A549 (cell line): Measurements from ENCODE around the gene ZSCAN10. TPM values are rescaled to one million over a fixed set of nuclear protein-coding genes. Genes with fewer than 3 reads are reported as not detected.

Experiments
- ATAC-seq, 2 experiments: fragments of 200-7000 bp in 1 of 2; fragments of >200 bp in 1 of 2; cut with Nextera tagmentation in 1 of 2; cut with Tn5 transposase in 1 of 2; 3 replicates each; pipeline versions ENCODE4 v1.8.0 to v1.9.1; 2018 to 2020; ENCODE audit warnings: mild to moderate bottlenecking in 1 of 2, moderate library complexity in 1 of 2
- CTCF ChIA-PET: fragments of 300-600 bp; sonication (Branson Sonifier 250); formaldehyde crosslinking; extraction: SDS; loops from one replicate; lab custom pipeline; 2021; ENCODE audit warnings: antibody characterized with exemption, inconsistent platforms; lab: Yijun Ruan, JAX
- POLR2A ChIA-PET: fragments of 350-600 bp; formaldehyde crosslinking; extraction: SDS; loops from one replicate; lab custom pipeline; 2021; ENCODE audit warnings: antibody characterized with exemption, inconsistent platforms; lab: Yijun Ruan, JAX
- DNase-seq, 2 experiments: peaks; one replicate each; pipeline versions ENCODE4 v3.0.0 to v3.0.0-alpha.2; 2011 to 2016; ENCODE audit warnings: low read depth in 1 of 2, low spot score in 1 of 2
- FAIRE-seq: peaks from 2 replicates; lab custom pipeline; 2011; peaks lifted over from hg19 to GRCh38; lab: Jason Lieb, UNC
- H3K27ac ChIP-seq, 2 experiments: fragments of >200 bp; sonication (Bioruptor Twin); formaldehyde crosslinking; 3 replicates each; pipeline ENCODE4 v1.5.1; 2016 to 2017
- H3K4me1 ChIP-seq: fragments of >200 bp; sonication (Bioruptor Twin); formaldehyde crosslinking; 3 replicates; pipeline ENCODE4 v1.6.1; 2016
- H3K4me2 ChIP-seq: fragments of >200 bp; sonication (Bioruptor Twin); formaldehyde crosslinking; 3 replicates; pipeline ENCODE4 v1.6.1; 2016
- H3K4me3 ChIP-seq: fragments of >200 bp; sonication (Bioruptor Twin); formaldehyde crosslinking; 3 replicates; pipeline ENCODE4 v1.5.1; 2016
- H3K9me3 ChIP-seq: fragments of >200 bp; sonication (Bioruptor Twin); formaldehyde crosslinking; 3 replicates; pipeline ENCODE4 v1.6.1; 2016
- BCL3 ChIP-seq: fragments of >200 bp; sonication (Bioruptor Twin); formaldehyde crosslinking; IDR thresholded peaks from 3 replicates; pipeline ENCODE4 v1.6.1; 2016
- CBX2 ChIP-seq: fragments of 200-600 bp; sonication (generic); IDR thresholded peaks from 2 replicates; pipeline ENCODE4 v1.6.1; 2016; ENCODE audit warnings: low read depth, mild to moderate bottlenecking, borderline replicate concordance
- CEBPB ChIP-seq, 2 experiments: fragments of >200 bp in 1 of 2; sonication (Bioruptor Twin) in 1 of 2; formaldehyde crosslinking in 1 of 2; IDR thresholded peaks; 2 replicates each; pipeline ENCODE4 v1.6.1; 2012 to 2016
- EHF ChIP-seq: fragments of 250-450 bp; sonication (Bioruptor Pico); IDR thresholded peaks from 2 replicates; pipeline ENCODE4 v1.5.0; 2020; ENCODE audit warnings: mild to moderate bottlenecking
- EHMT2 ChIP-seq: fragments of 200-600 bp; sonication (generic); IDR thresholded peaks from 2 replicates; pipeline ENCODE4 v1.6.1; 2016; ENCODE audit warnings: antibody characterized with exemption, low read depth, mild to moderate bottlenecking, moderate library complexity
- FOSB ChIP-seq: fragments of 250-450 bp; sonication (Bioruptor Pico); IDR thresholded peaks from 2 replicates; pipeline ENCODE4 v1.5.0; 2020; ENCODE audit warnings: mild to moderate bottlenecking, moderate library complexity
- HES2 ChIP-seq: fragments of >200 bp; sonication (Bioruptor Twin); formaldehyde crosslinking; IDR thresholded peaks from 2 replicates; pipeline ENCODE4 v1.6.1; 2016
- JUN ChIP-seq, 2 experiments: fragments of >200 bp; sonication (Bioruptor Twin); formaldehyde crosslinking; IDR thresholded peaks; 2 replicates in 1 of 2; 3 replicates in 1 of 2; pipeline ENCODE4 v1.6.1; 2016 to 2017
- JUNB ChIP-seq: fragments of >200 bp; sonication (Bioruptor Twin); formaldehyde crosslinking; IDR thresholded peaks from 2 replicates; pipeline ENCODE4 v1.6.1; 2016
- MAFK ChIP-seq: fragments of 450-650 bp; IDR thresholded peaks from 2 replicates; pipeline ENCODE4 v1.6.1; 2014; ENCODE audit not compliant: partially characterized antibody
- MAX ChIP-seq: IDR thresholded peaks from 2 replicates; pipeline ENCODE4 v1.6.1; 2012
- NFE2L2 ChIP-seq: fragments of 150-350 bp; conservative IDR thresholded peaks from 2 replicates; pipeline ENCODE4 v1.6.1; 2014; ENCODE audit warnings: low read length
- NPAS2 ChIP-seq: fragments of 250-450 bp; sonication (Bioruptor Pico); IDR thresholded peaks from 2 replicates; pipeline ENCODE4 v1.8.0; 2022; ENCODE audit warnings: mild to moderate bottlenecking, moderate library complexity, borderline replicate concordance
- PHF8 ChIP-seq: fragments of 200-600 bp; sonication (generic); IDR thresholded peaks from 2 replicates; pipeline ENCODE4 v1.6.1; 2016; ENCODE audit warnings: low read depth, mild to moderate bottlenecking, antibody characterized with exemption, moderate library complexity, borderline replicate concordance
- POLR2A ChIP-seq: IDR thresholded peaks from 2 replicates; pipeline ENCODE4 v1.6.1; 2012; ENCODE audit warnings: mild to moderate bottlenecking, low read length
- POLR2AphosphoS2 ChIP-seq: conservative IDR thresholded peaks from 2 replicates; pipeline ENCODE4 v1.6.1; 2012; ENCODE audit warnings: low read length, improper control_type of control experiment, inconsistent platforms
- RAD21 ChIP-seq, 2 experiments: fragments of >200 bp in 1 of 2; sonication (Bioruptor Twin) in 1 of 2; formaldehyde crosslinking in 1 of 2; IDR thresholded peaks in 1 of 2; conservative IDR thresholded peaks in 1 of 2; 2 replicates in 1 of 2; 3 replicates in 1 of 2; pipeline ENCODE4 v1.6.1; 2012 to 2018; ENCODE audit warnings: inconsistent platforms in 1 of 2
- RARB ChIP-seq: fragments of 250-450 bp; sonication (Bioruptor Pico); IDR thresholded peaks from 2 replicates; pipeline ENCODE4 v1.8.0; 2021; ENCODE audit warnings: mild to moderate bottlenecking, moderate library complexity
- RCOR1 ChIP-seq: fragments of 150-350 bp; IDR thresholded peaks from 2 replicates; pipeline ENCODE4 v1.6.1; 2014; ENCODE audit warnings: antibody characterized with exemption, low read length, low read depth
- RFX5 ChIP-seq: fragments of 450-650 bp; IDR thresholded peaks from 2 replicates; pipeline ENCODE4 v1.7.1; 2014; ENCODE audit warnings: antibody characterized with exemption, mild to moderate bottlenecking, moderate library complexity
- TP53 ChIP-seq: fragments of 250-450 bp; sonication (Bioruptor Pico); IDR thresholded peaks from 2 replicates; pipeline ENCODE4 v1.5.0; 2021; ENCODE audit warnings: mild to moderate bottlenecking, moderate library complexity
- ZC3H11A ChIP-seq: fragments of 450-650 bp; IDR thresholded peaks from 2 replicates; pipeline ENCODE4 v1.6.1; 2014; ENCODE audit warnings: antibody characterized with exemption, mild to moderate bottlenecking
- ZFP36 ChIP-seq: fragments of 450-650 bp; IDR thresholded peaks from 2 replicates; pipeline ENCODE4 v1.6.1; 2014; ENCODE audit warnings: borderline replicate concordance; ENCODE audit not compliant: partially characterized antibody
- ZSCAN20 ChIP-seq: fragments of 250-450 bp; sonication (Bioruptor Pico); IDR thresholded peaks from 2 replicates; pipeline ENCODE4 v1.8.0; 2022; ENCODE audit warnings: mild to moderate bottlenecking, moderate library complexity
- WGBS: methylation state at CpG from one replicate; pipeline ENCODE4 v1.1.6; 2017; ENCODE audit errors: missing lambda C conversion rate; 5-methylcytosine and 5-hydroxymethylcytosine counted together
- polyA plus RNA-seq, 4 experiments: library from polyadenylated mRNA; depleted of rRNA in 3 of 4; stranded (reverse); fragments of >200 nt; fragmentation: RNase III in 1 of 4; extraction: RNeasy Plus Mini Kit Qiagen cat#74134 plus additional on column Dnase treatment in 1 of 4; gene quantifications; 2 replicates in 3 of 4; 3 replicates in 1 of 4; pipeline ENCODE4 v1.2.3, GENCODE V29; 2011 to 2017
- TF ChIP-seq, protein P1 (sequence below): IDR thresholded peaks from 2 replicates; pipeline ENCODE4 v1.6.1; 2012
- TF ChIP-seq, protein P2 (sequence below): fragments of 450-650 bp; IDR thresholded peaks from 2 replicates; pipeline ENCODE4 v1.6.1; 2014; ENCODE audit warnings: antibody characterized with exemption
- TF ChIP-seq, protein P3 (sequence below): fragments of 250-450 bp; sonication (Bioruptor Pico); IDR thresholded peaks from 2 replicates; pipeline ENCODE4 v1.5.0; 2020; ENCODE audit warnings: low read depth, mild to moderate bottlenecking, moderate library complexity

Gene ZSCAN10
- polyA plus RNA-seq, 2 of the 4 experiments (the other 2 are of a cell fraction): 0.08 TPM; not detected in 1

GRCh38 chr16:3138823-3139426 is 39.8 kb upstream of the ZSCAN10 start:
- H3K4me2 ChIP-seq: no peak overlapping the region
- no peak overlapping the region for H3K4me3 ChIP-seq
- WGBS: 83% methylated on average over 14 of the region's 14 CpGs
- ChIA-PET CTCF (interaction anchor here (1.1 to 8.3 kb wide), 3 partner anchors 9 to 19 kb away, joined by 3 to 94 read pairs (median 57); no protein-coding TSS in a partner anchor), POLR2A (no interaction called here)
- ATAC-seq (no peak), FAIRE-seq (no peak), DNase-seq (no peak)
- no peaks in the 10 kb centered on the region for H3K9me3 ChIP-seq
- no peak overlapping the region for H3K27ac ChIP-seq
- TF ChIP-seq, protein P1, sequence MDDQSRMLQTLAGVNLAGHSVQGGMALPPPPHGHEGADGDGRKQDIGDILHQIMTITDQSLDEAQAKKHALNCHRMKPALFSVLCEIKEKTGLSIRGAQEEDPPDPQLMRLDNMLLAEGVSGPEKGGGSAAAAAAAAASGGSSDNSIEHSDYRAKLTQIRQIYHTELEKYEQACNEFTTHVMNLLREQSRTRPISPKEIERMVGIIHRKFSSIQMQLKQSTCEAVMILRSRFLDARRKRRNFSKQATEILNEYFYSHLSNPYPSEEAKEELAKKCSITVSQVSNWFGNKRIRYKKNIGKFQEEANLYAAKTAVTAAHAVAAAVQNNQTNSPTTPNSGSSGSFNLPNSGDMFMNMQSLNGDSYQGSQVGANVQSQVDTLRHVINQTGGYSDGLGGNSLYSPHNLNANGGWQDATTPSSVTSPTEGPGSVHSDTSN: no peak
- TF ChIP-seq TP53 (CRISPR knock-in tag): no peak
- no peak for TF ChIP-seq PHF8
- 0 out of 3 replicates have a peak, but pooled peaks cover 6% of the 10 kb centered on the region for H3K4me1 ChIP-seq

DNA sequence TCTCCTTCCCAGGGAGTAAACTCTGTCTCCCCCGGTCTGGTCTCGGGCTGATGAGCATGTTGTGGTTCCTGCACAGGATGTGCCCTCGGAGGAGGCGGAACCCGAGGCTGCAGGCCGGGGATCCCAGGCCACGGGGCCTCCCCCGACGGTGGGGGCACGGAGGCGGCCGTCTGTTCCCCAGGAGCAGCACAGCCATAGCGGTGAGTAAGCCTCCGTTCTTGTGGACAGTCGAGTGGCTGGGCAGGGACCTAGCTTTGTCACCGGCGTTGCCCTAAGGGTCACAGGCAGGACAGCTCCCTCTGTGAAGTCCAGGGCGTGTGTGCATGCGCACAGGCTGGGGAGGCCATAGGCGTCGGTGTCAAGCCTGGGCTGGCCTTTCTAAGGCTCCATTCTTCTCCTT is 39.2 kb upstream of the ZSCAN10 start:
- Histone ChIP-seq H3K4me2 (no peak overlapping the region), H3K9me3 (no peaks in the 10 kb centered on the region), H3K4me3 (no peak overlapping the region), H3K27ac (no peak overlapping the region), H3K4me1 (0 out of 3 replicates have a peak, but pooled peaks cover 6% of the 10 kb centered on the region)
- ChIA-PET POLR2A (no interaction called here), CTCF (interaction anchor here (1.1 to 8.3 kb wide), 4 partner anchors 9 to 107 kb away, joined by 3 to 94 read pairs (median 30); no protein-coding TSS in a partner anchor)
- WGBS: 88% methylated on average over 17 of the region's 21 CpGs
- no peak for TF ChIP-seq PHF8
- no peak for TF ChIP-seq RARB
- TF ChIP-seq, protein P2, sequence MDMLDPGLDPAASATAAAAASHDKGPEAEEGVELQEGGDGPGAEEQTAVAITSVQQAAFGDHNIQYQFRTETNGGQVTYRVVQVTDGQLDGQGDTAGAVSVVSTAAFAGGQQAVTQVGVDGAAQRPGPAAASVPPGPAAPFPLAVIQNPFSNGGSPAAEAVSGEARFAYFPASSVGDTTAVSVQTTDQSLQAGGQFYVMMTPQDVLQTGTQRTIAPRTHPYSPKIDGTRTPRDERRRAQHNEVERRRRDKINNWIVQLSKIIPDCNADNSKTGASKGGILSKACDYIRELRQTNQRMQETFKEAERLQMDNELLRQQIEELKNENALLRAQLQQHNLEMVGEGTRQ: no peak
- no peak for TF ChIP-seq FOSB
- TF ChIP-seq, protein P1: no peak
- no peak for TF ChIP-seq NFE2L2
- TF ChIP-seq RFX5: no peak
- no peak for TF ChIP-seq POLR2A
- TF ChIP-seq JUNB: no peak
- TF ChIP-seq BCL3: no peak
- no peak for TF ChIP-seq POLR2AphosphoS2
- TF ChIP-seq JUN (IDR thresholded peaks at IDR 0.05): no peak
- no peak for TF ChIP-seq CBX2
- no peak for TF ChIP-seq RAD21 (conservative IDR thresholded peaks at IDR 0.05 in 1 of 2, IDR thresholded peaks at IDR 0.05 in 1 of 2)
- TF ChIP-seq EHF (CRISPR knock-in tag): no peak
- TF ChIP-seq ZFP36: no peak
- no peak for TF ChIP-seq MAFK
- no peak for TF ChIP-seq ZC3H11A
- FAIRE-seq: no peak
- DNase-seq: no peak
- no peak for ATAC-seq

GRCh38 chr16:3137267-3137666 is 38.2 kb upstream of the ZSCAN10 start:
- CTCF ChIA-PET: interaction anchor here (0.6 to 8.3 kb wide), 7 partner anchors 8 to 106 kb away, joined by 3 to 94 read pairs (median 4); partner anchors contain the start of gene ZSCAN10

More at GRCh38 chr16:3137267-3137666, 38.2 kb upstream of the ZSCAN10 start:
- no peak overlapping the region for H3K4me2 ChIP-seq
- no peaks in the 10 kb centered on the region for H3K9me3 ChIP-seq
- FAIRE-seq (no peak), ATAC-seq (no peak)
- WGBS: 94% methylated on average over 3 of the region's 13 CpGs
- POLR2A ChIA-PET: no interaction called here
- H3K4me3 ChIP-seq: no peak overlapping the region
- H3K4me1 ChIP-seq: peaks cover 13% of the 10 kb centered on the region; the same call in 1 of the 3 replicates
- TF ChIP-seq MAX (no peak), CEBPB (IDR thresholded peaks at IDR 0.05) (no peak), EHMT2 (no peak), HES2 (no peak), ZC3H11A (no peak), RCOR1 (no peak), ZSCAN20 (no peak), NPAS2 (CRISPR knock-in tag) (no peak)
- TF ChIP-seq, protein P1: no peak
- TF ChIP-seq, protein P3, sequence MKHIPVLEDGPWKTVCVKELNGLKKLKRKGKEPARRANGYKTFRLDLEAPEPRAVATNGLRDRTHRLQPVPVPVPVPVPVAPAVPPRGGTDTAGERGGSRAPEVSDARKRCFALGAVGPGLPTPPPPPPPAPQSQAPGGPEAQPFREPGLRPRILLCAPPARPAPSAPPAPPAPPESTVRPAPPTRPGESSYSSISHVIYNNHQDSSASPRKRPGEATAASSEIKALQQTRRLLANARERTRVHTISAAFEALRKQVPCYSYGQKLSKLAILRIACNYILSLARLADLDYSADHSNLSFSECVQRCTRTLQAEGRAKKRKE (CRISPR knock-in tag): no peak
- TF ChIP-seq, all 56 proteins: peak for 0
- DNase-seq: no peak
- no peak overlapping the region for H3K27ac ChIP-seq
